A549 (cell line): ENCODE measurements around the gene FHIT. TPM values are rescaled to one million over a fixed set of nuclear protein-coding genes. Genes with fewer than 3 reads are reported as not detected.

Experiments
- ATAC-seq, 2 experiments: fragments of 200-7000 bp in 1 of 2; fragments of >200 bp in 1 of 2; cut with Nextera tagmentation in 1 of 2; cut with Tn5 transposase in 1 of 2; 3 replicates each; pipeline versions ENCODE4 v1.8.0 to v1.9.1; 2018 to 2020; ENCODE audit warnings: mild to moderate bottlenecking in 1 of 2, moderate library complexity in 1 of 2
- CTCF ChIA-PET: fragments of 300-600 bp; sonication (Branson Sonifier 250); formaldehyde crosslinking; extraction: SDS; loops from one replicate; lab custom pipeline; 2021; ENCODE audit warnings: antibody characterized with exemption, inconsistent platforms; lab: Yijun Ruan, JAX
- POLR2A ChIA-PET: fragments of 350-600 bp; formaldehyde crosslinking; extraction: SDS; loops from one replicate; lab custom pipeline; 2021; ENCODE audit warnings: antibody characterized with exemption, inconsistent platforms; lab: Yijun Ruan, JAX
- DNase-seq, 2 experiments: peaks; one replicate each; pipeline versions ENCODE4 v3.0.0 to v3.0.0-alpha.2; 2011 to 2016; ENCODE audit warnings: low read depth in 1 of 2, low spot score in 1 of 2
- FAIRE-seq: peaks from 2 replicates; lab custom pipeline; 2011; peaks lifted over from hg19 to GRCh38; lab: Jason Lieb, UNC
- H3K27ac ChIP-seq, 2 experiments: fragments of >200 bp; sonication (Bioruptor Twin); formaldehyde crosslinking; 3 replicates each; pipeline ENCODE4 v1.5.1; 2016 to 2017
- H3K4me1 ChIP-seq: fragments of >200 bp; sonication (Bioruptor Twin); formaldehyde crosslinking; 3 replicates; pipeline ENCODE4 v1.6.1; 2016
- H3K4me2 ChIP-seq: fragments of >200 bp; sonication (Bioruptor Twin); formaldehyde crosslinking; 3 replicates; pipeline ENCODE4 v1.6.1; 2016
- H3K4me3 ChIP-seq: fragments of >200 bp; sonication (Bioruptor Twin); formaldehyde crosslinking; 3 replicates; pipeline ENCODE4 v1.5.1; 2016
- H3K9me3 ChIP-seq: fragments of >200 bp; sonication (Bioruptor Twin); formaldehyde crosslinking; 3 replicates; pipeline ENCODE4 v1.6.1; 2016
- BCL3 ChIP-seq: fragments of >200 bp; sonication (Bioruptor Twin); formaldehyde crosslinking; IDR thresholded peaks from 3 replicates; pipeline ENCODE4 v1.6.1; 2016
- CHD2 ChIP-seq: fragments of 150-350 bp; IDR thresholded peaks from 2 replicates; pipeline ENCODE4 v1.6.1; 2014; ENCODE audit warnings: low read length; ENCODE audit not compliant: partially characterized antibody
- CHD4 ChIP-seq: fragments of 200-600 bp; sonication (generic); IDR thresholded peaks from 2 replicates; pipeline ENCODE4 v1.6.1; 2016; ENCODE audit warnings: antibody characterized with exemption, mild to moderate bottlenecking, borderline replicate concordance
- ELK1 ChIP-seq: fragments of 150-350 bp; IDR thresholded peaks from 2 replicates; pipeline ENCODE4 v1.6.1; 2014; ENCODE audit warnings: low read depth, mild to moderate bottlenecking, low read length
- EP300 ChIP-seq, 2 experiments: fragments of >200 bp; sonication (Bioruptor Twin); formaldehyde crosslinking; IDR thresholded peaks; 2 replicates in 1 of 2; 3 replicates in 1 of 2; pipeline ENCODE4 v1.6.1; 2016 to 2017
- FOSL2 ChIP-seq, 2 experiments: fragments of 450-650 bp in 1 of 2; fragments of >200 bp in 1 of 2; sonication (Bioruptor Twin) in 1 of 2; formaldehyde crosslinking; IDR thresholded peaks; 2 replicates each; pipeline versions ENCODE4 v1.5.0 to v1.6.1; 2016 to 2020; ENCODE audit warnings: mild to moderate bottlenecking in 1 of 2, moderate library complexity in 1 of 2
- GATA3 ChIP-seq: IDR thresholded peaks from 2 replicates; pipeline ENCODE4 v1.6.1; 2012; ENCODE audit warnings: borderline replicate concordance
- HOXA7 ChIP-seq: fragments of 250-450 bp; sonication (Bioruptor Pico); IDR thresholded peaks from 2 replicates; pipeline ENCODE4 v1.5.0; 2020; ENCODE audit warnings: mild to moderate bottlenecking, moderate library complexity
- HOXB5 ChIP-seq: fragments of 250-450 bp; sonication (Bioruptor Pico); IDR thresholded peaks from 2 replicates; pipeline ENCODE4 v1.5.0; 2020; ENCODE audit warnings: mild to moderate bottlenecking, moderate library complexity
- JUN ChIP-seq, 2 experiments: fragments of >200 bp; sonication (Bioruptor Twin); formaldehyde crosslinking; IDR thresholded peaks; 2 replicates in 1 of 2; 3 replicates in 1 of 2; pipeline ENCODE4 v1.6.1; 2016 to 2017
- KDM1A ChIP-seq: fragments of 200-600 bp; sonication (generic); IDR thresholded peaks from 2 replicates; pipeline ENCODE4 v1.6.1; 2016; ENCODE audit warnings: low read depth, mild to moderate bottlenecking
- MAFK ChIP-seq: fragments of 450-650 bp; IDR thresholded peaks from 2 replicates; pipeline ENCODE4 v1.6.1; 2014; ENCODE audit not compliant: partially characterized antibody
- MAX ChIP-seq: IDR thresholded peaks from 2 replicates; pipeline ENCODE4 v1.6.1; 2012
- NR3C1 ChIP-seq: fragments of >200 bp; sonication (Bioruptor Twin); formaldehyde crosslinking; IDR thresholded peaks from 3 replicates; pipeline ENCODE4 v1.6.1; 2017
- RNF2 ChIP-seq: fragments of 200-600 bp; sonication (generic); IDR thresholded peaks from 2 replicates; pipeline ENCODE4 v1.6.1; 2016; ENCODE audit warnings: low read depth, mild to moderate bottlenecking, antibody characterized with exemption, moderate library complexity, borderline replicate concordance
- SMC3 ChIP-seq: fragments of >200 bp; sonication (Bioruptor Twin); formaldehyde crosslinking; IDR thresholded peaks from 3 replicates; pipeline ENCODE4 v1.6.1; 2018; ENCODE audit warnings: inconsistent platforms
- SREBF2 ChIP-seq: fragments of 450-650 bp; IDR thresholded peaks from 2 replicates; pipeline ENCODE4 v1.6.1; 2014; ENCODE audit warnings: mild to moderate bottlenecking, moderate library complexity
- TP53 ChIP-seq: fragments of 250-450 bp; sonication (Bioruptor Pico); IDR thresholded peaks from 2 replicates; pipeline ENCODE4 v1.5.0; 2021; ENCODE audit warnings: mild to moderate bottlenecking, moderate library complexity
- USF2 ChIP-seq: fragments of 450-650 bp; IDR thresholded peaks from 2 replicates; pipeline ENCODE4 v1.6.1; 2014; ENCODE audit warnings: antibody characterized with exemption
- ZC3H11A ChIP-seq: fragments of 450-650 bp; IDR thresholded peaks from 2 replicates; pipeline ENCODE4 v1.6.1; 2014; ENCODE audit warnings: antibody characterized with exemption, mild to moderate bottlenecking
- WGBS: methylation state at CpG from one replicate; pipeline ENCODE4 v1.1.6; 2017; ENCODE audit errors: missing lambda C conversion rate; 5-methylcytosine and 5-hydroxymethylcytosine counted together
- polyA plus RNA-seq, 4 experiments: library from polyadenylated mRNA; depleted of rRNA in 3 of 4; stranded (reverse); fragments of >200 nt; fragmentation: RNase III in 1 of 4; extraction: RNeasy Plus Mini Kit Qiagen cat#74134 plus additional on column Dnase treatment in 1 of 4; gene quantifications; 2 replicates in 3 of 4; 3 replicates in 1 of 4; pipeline ENCODE4 v1.2.3, GENCODE V29; 2011 to 2017
- TF ChIP-seq, protein P1 (sequence below): IDR thresholded peaks from 2 replicates; pipeline ENCODE4 v1.6.1; 2012; ENCODE audit warnings: low read depth, borderline replicate concordance
- TF ChIP-seq, protein P2 (sequence below): fragments of >200 bp; sonication (Bioruptor Twin); formaldehyde crosslinking; IDR thresholded peaks from 3 replicates; pipeline ENCODE4 v1.5.1; 2016
- TF ChIP-seq, protein P3 (sequence below): fragments of >200 bp; sonication (Bioruptor Twin); formaldehyde crosslinking; IDR thresholded peaks from 2 replicates; pipeline ENCODE4 v1.6.1; 2016

FHIT gene
- polyA plus RNA-seq, 2 of the 4 experiments (the other 2 are of a cell fraction) = 0.76 to 0.92 TPM

- no peak overlapping the region for H3K27ac ChIP-seq
- POLR2A ChIA-PET = no interaction called here
- no peak for TF ChIP-seq FOSL2 (IDR thresholded peaks at IDR 0.05)
- TF ChIP-seq FOSL2 (CRISPR knock-in tag; IDR thresholded peaks at IDR 0.05) = no peak
- TF ChIP-seq ZC3H11A = no peak
- no peak for TF ChIP-seq SREBF2
- TF ChIP-seq ELK1 = no peak
- no peak for TF ChIP-seq TP53
- TF ChIP-seq RNF2 = no peak
- TF ChIP-seq MAFK = no peak
- TF ChIP-seq KDM1A = no peak
- TF ChIP-seq USF2 = no peak
- TF ChIP-seq JUN (IDR thresholded peaks at IDR 0.05) = no peak
- TF ChIP-seq, protein P1, sequence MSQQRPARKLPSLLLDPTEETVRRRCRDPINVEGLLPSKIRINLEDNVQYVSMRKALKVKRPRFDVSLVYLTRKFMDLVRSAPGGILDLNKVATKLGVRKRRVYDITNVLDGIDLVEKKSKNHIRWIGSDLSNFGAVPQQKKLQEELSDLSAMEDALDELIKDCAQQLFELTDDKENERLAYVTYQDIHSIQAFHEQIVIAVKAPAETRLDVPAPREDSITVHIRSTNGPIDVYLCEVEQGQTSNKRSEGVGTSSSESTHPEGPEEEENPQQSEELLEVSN = no peak
- no peak for TF ChIP-seq HOXA7 (CRISPR knock-in tag)
- TF ChIP-seq, protein P2, sequence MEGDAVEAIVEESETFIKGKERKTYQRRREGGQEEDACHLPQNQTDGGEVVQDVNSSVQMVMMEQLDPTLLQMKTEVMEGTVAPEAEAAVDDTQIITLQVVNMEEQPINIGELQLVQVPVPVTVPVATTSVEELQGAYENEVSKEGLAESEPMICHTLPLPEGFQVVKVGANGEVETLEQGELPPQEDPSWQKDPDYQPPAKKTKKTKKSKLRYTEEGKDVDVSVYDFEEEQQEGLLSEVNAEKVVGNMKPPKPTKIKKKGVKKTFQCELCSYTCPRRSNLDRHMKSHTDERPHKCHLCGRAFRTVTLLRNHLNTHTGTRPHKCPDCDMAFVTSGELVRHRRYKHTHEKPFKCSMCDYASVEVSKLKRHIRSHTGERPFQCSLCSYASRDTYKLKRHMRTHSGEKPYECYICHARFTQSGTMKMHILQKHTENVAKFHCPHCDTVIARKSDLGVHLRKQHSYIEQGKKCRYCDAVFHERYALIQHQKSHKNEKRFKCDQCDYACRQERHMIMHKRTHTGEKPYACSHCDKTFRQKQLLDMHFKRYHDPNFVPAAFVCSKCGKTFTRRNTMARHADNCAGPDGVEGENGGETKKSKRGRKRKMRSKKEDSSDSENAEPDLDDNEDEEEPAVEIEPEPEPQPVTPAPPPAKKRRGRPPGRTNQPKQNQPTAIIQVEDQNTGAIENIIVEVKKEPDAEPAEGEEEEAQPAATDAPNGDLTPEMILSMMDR = no peak
- no peak for TF ChIP-seq HOXB5
- TF ChIP-seq BCL3 = no peak
- TF ChIP-seq GATA3 = no peak
- FAIRE-seq = no peak
- no peaks in the 10 kb centered on the region for H3K9me3 ChIP-seq
- no peak overlapping the region for H3K4me3 ChIP-seq
- DNase-seq = no peak
- no peaks in the 10 kb centered on the region for H3K4me1 ChIP-seq
- CTCF ChIA-PET = no interaction called here
- H3K4me2 ChIP-seq = no peak overlapping the region
- ATAC-seq = no peak
- 43% methylated on average over 2 of the region's 2 CpGs for WGBS
Measured at GRCh38 chr3:60366486-60366885, 884.8 kb downstream of the FHIT start.

DNA sequence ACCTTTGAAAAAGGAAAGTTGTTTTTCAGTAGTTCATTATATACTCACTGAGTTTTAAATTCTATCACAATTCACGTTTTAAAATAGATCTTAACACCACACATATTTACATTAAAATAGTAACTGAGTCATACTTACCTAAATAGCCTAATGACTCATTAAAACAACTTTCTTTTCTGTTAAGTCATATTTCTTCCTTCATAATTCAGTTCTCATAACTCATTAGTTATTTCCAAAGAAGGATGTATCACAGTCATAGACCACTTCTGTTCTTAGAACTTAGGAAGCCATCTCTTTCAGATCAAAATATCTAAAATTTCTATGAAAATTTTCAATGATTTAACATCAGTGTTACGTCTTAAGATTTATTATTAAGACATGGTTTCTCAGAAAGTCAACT, 885.9 kb downstream of the FHIT start:
- H3K4me2 ChIP-seq = no peak overlapping the region
- 0% methylated on average over 2 of the region's 2 CpGs for WGBS

DNA sequence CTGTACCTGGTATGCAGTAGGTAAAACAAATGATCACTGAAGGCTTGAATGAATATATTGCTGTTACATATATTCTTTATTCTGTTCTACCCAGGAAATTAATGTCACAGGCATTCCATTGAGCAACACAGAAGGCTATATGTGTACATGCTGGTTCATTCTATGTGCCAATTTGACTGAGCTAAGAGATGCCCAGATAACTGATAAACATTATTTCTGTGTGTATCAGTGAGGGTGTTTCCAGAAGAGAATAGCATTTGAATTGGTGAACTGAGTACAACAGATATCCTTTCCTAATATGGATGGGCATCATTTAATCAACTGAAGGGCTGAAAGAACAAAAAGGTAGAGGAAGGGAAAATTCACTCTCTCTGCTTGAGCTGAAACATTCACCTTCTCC, 886.8 kb downstream of the FHIT start:
- no peak overlapping the region for H3K4me3 ChIP-seq
- no peak for FAIRE-seq
- POLR2A ChIA-PET = no interaction called here
- TF ChIP-seq MAX = no peak
- no peak for TF ChIP-seq CHD4
- TF ChIP-seq, protein P3, sequence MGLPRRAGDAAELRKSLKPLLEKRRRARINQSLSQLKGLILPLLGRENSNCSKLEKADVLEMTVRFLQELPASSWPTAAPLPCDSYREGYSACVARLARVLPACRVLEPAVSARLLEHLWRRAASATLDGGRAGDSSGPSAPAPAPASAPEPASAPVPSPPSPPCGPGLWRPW = no peak
- no peak for TF ChIP-seq NR3C1
- no peak for TF ChIP-seq CHD2
- TF ChIP-seq SMC3 = no peak
- no peak for TF ChIP-seq EP300 (IDR thresholded peaks at IDR 0.05)
- TF ChIP-seq SREBF2 = no peak
- no peak for TF ChIP-seq HOXA7 (CRISPR knock-in tag)
- TF ChIP-seq, protein P2 = no peak
- no peak for TF ChIP-seq FOSL2 (IDR thresholded peaks at IDR 0.05)
- TF ChIP-seq FOSL2 (CRISPR knock-in tag; IDR thresholded peaks at IDR 0.05) = no peak

More for the DNA sequence above, 885.9 kb downstream of the FHIT start:
- POLR2A ChIA-PET = no interaction called here
- H3K27ac ChIP-seq = no peak overlapping the region
- CTCF ChIA-PET = no interaction called here
- FAIRE-seq (no peak), DNase-seq (no peak), ATAC-seq (no peak)
- TF ChIP-seq SREBF2 = no peak
- H3K4me1 ChIP-seq = no peaks in the 10 kb centered on the region
- H3K4me3 ChIP-seq = no peak overlapping the region
- no peaks in the 10 kb centered on the region for H3K9me3 ChIP-seq

More for the DNA sequence above, 886.8 kb downstream of the FHIT start:
- CTCF ChIA-PET = no interaction called here
- H3K9me3 ChIP-seq = no peaks in the 10 kb centered on the region
- H3K4me2 ChIP-seq = no peak overlapping the region
- H3K4me1 ChIP-seq = no peaks in the 10 kb centered on the region
- ATAC-seq (no peak), DNase-seq (no peak)
- H3K27ac ChIP-seq = no peak overlapping the region
